Neuronal stem cell (in vitro differentiated cells): Measurements from ENCODE around the gene SHANK3.
A peak's percentile ranks its signal among the peaks of the same experiment; 100 is the strongest.

Source experiments
- DNase-seq: peaks from one replicate; pipeline ENCODE4 v3.0.0-alpha.2; 2013; ENCODE audit warnings: low spot score
- H2AFZ ChIP-seq: one replicate; pipeline ENCODE4 v1.6.1; 2013; ENCODE audit warnings: mild to moderate bottlenecking, low read length, inconsistent platforms
- H2AK5ac ChIP-seq: 2 replicates; pipeline ENCODE4 v1.6.1; 2013; ENCODE audit warnings: low read depth, mild to moderate bottlenecking, inconsistent platforms, low read length, moderate library complexity, mixed read lengths
- H2BK120ac ChIP-seq: 2 replicates; pipeline ENCODE4 v1.6.1; 2013; ENCODE audit warnings: low read depth, mild to moderate bottlenecking, inconsistent platforms, low read length, moderate library complexity, mixed read lengths
- H2BK12ac ChIP-seq: one replicate; pipeline ENCODE4 v1.6.1; 2013; ENCODE audit warnings: low read length, inconsistent platforms
- H2BK15ac ChIP-seq: 2 replicates; pipeline ENCODE4 v1.6.1; 2013; ENCODE audit warnings: mild to moderate bottlenecking, low read length, inconsistent platforms, mixed read lengths
- H2BK5ac ChIP-seq: one replicate; pipeline ENCODE4 v1.6.1; 2013; ENCODE audit warnings: inconsistent platforms, mild to moderate bottlenecking, low read length, moderate library complexity
- H3K14ac ChIP-seq: one replicate; pipeline ENCODE4 v1.6.1; 2013; ENCODE audit warnings: low read length, inconsistent platforms
- H3K18ac ChIP-seq: 2 replicates; pipeline ENCODE4 v1.6.1; 2013; ENCODE audit warnings: low read length, inconsistent platforms
- H3K23ac ChIP-seq: 2 replicates; pipeline ENCODE4 v1.6.1; 2013; ENCODE audit warnings: low read depth, mild to moderate bottlenecking, mixed read lengths, low read length, inconsistent platforms; ENCODE audit not compliant: poor library complexity
- H3K27ac ChIP-seq: replicated peaks from 3 replicates; pipeline ENCODE4 v1.5.1; 2013; ENCODE audit warnings: low read length, inconsistent platforms
- H3K27me3 ChIP-seq, 3 experiments: 2 replicates each; pipeline ENCODE4 v1.6.1; 2013; ENCODE audit warnings: low read length in 3 of 3, mild to moderate bottlenecking in 2 of 3, inconsistent platforms in 1 of 3, low read depth in 1 of 3, mixed read lengths in 1 of 3, moderate library complexity in 1 of 3; ENCODE audit not compliant: control insufficient read depth in 3 of 3, insufficient read depth in 3 of 3
- H3K36me3 ChIP-seq, 2 donors: replicated peaks in 1 of 2; 2 replicates each; pipeline ENCODE4 v1.6.1; 2013; ENCODE audit warnings: low read length in 2 of 2; ENCODE audit not compliant: control insufficient read depth in 2 of 2, insufficient read depth in 2 of 2
- H3K4ac ChIP-seq: 2 replicates; pipeline ENCODE4 v1.6.1; 2013; ENCODE audit warnings: inconsistent platforms, mild to moderate bottlenecking, low read length, moderate library complexity
- H3K4me1 ChIP-seq, 2 donors: 1 replicate in 1 of 2; 2 replicates in 1 of 2; pipeline ENCODE4 v1.6.1; 2013; ENCODE audit warnings: low read length in 2 of 2, low read depth in 1 of 2; ENCODE audit not compliant: control insufficient read depth in 2 of 2, insufficient read depth in 1 of 2
- H3K4me2 ChIP-seq: one replicate; pipeline ENCODE4 v1.6.1; 2013; ENCODE audit warnings: mild to moderate bottlenecking, low read length, inconsistent platforms; ENCODE audit not compliant: insufficient read depth, poor library complexity, severe bottlenecking
- H3K4me3 ChIP-seq, 2 donors: 2 replicates each; pipeline ENCODE4 v1.5.1; 2013; ENCODE audit warnings: low read length in 2 of 2, mild to moderate bottlenecking in 2 of 2, inconsistent platforms in 1 of 2, moderate library complexity in 1 of 2
- H3K79me1 ChIP-seq: one replicate; pipeline ENCODE4 v1.6.1; 2013; ENCODE audit warnings: low read depth, mild to moderate bottlenecking, inconsistent platforms, low read length, moderate library complexity
- H3K9ac ChIP-seq: one replicate; pipeline ENCODE4 v1.6.1; 2013; ENCODE audit warnings: mild to moderate bottlenecking, low read depth, low read length, inconsistent platforms; ENCODE audit not compliant: poor library complexity
- H3K9me3 ChIP-seq, 2 donors: replicated peaks in 1 of 2; 2 replicates each; pipeline versions ENCODE3 to v1.6.1; 2013; ENCODE audit warnings: low read length in 2 of 2, mild to moderate bottlenecking in 2 of 2, inconsistent platforms in 1 of 2, low read depth in 1 of 2, mixed read lengths in 1 of 2, moderate library complexity in 1 of 2; ENCODE audit not compliant: control insufficient read depth in 2 of 2, insufficient read depth in 1 of 2
- H4K8ac ChIP-seq: one replicate; pipeline ENCODE4 v1.6.1; 2013; ENCODE audit warnings: low read depth, mild to moderate bottlenecking, inconsistent platforms, low read length, moderate library complexity
- H4K91ac ChIP-seq: one replicate; pipeline ENCODE4 v1.6.1; 2013; ENCODE audit warnings: low read length, low read depth, mild to moderate bottlenecking, inconsistent platforms; ENCODE audit not compliant: poor library complexity
- WGBS, 2 donors: extraction: QIAGEN DNeasy Blood & Tissue Kit; methylation state at CpG; one replicate each; pipeline ENCODE4 v1.1.7; 2013; ENCODE audit warnings: missing lambda C conversion rate in 2 of 2, mixed read lengths in 1 of 2; ENCODE audit not compliant: insufficient read length in 2 of 2, insufficient replicate concordance in 1 of 2; ENCODE audit errors: extremely low coverage in 2 of 2; 5-methylcytosine and 5-hydroxymethylcytosine counted together

The SHANK3 gene

GRCh38 chr22:50691521-50691920 lies 18.9 kb downstream of the SHANK3 start:
- no peak overlapping the region for H2BK5ac ChIP-seq
- no peak overlapping the region for H3K4me2 ChIP-seq
- H2AFZ ChIP-seq, result no peak overlapping the region
- no peak overlapping the region for H3K4ac ChIP-seq
- H3K27ac ChIP-seq, result no peak overlapping the region
- H3K9me3 ChIP-seq, result peaks cover 0 to 6% of the 10 kb centered on the region in 2 donors
- H3K23ac ChIP-seq, result no peak overlapping the region
- H3K4me1 ChIP-seq, result peaks cover 4 to 5% of the 10 kb centered on the region in 2 donors
- H2BK12ac ChIP-seq, result no peak overlapping the region
- DNase-seq, result no peak
- H3K27me3 ChIP-seq, result no peaks in the 10 kb centered on the region
- no peak overlapping the region for H4K8ac ChIP-seq
- peaks cover 2% of the 10 kb centered on the region for H3K79me1 ChIP-seq
- H3K4me3 ChIP-seq, result no peak overlapping the region
- no peak overlapping the region for H2BK15ac ChIP-seq
- H4K91ac ChIP-seq, result no peak overlapping the region
- H3K18ac ChIP-seq, result no peak overlapping the region
- H3K14ac ChIP-seq, result no peak overlapping the region
- no CpG with 5 or more reads among the region's 2 CpGs for WGBS, 2 donors
- H2AK5ac ChIP-seq, result no peak overlapping the region
- H3K36me3 ChIP-seq, result peaks cover 4 to 19% of the 10 kb centered on the region in 2 donors
- no peak overlapping the region for H2BK120ac ChIP-seq
- no peak overlapping the region for H3K9ac ChIP-seq

- H3K36me3 ChIP-seq, result peaks cover 1 to 12% of the 10 kb centered on the region in 2 donors
- H2BK12ac ChIP-seq, result no peak overlapping the region
- H4K91ac ChIP-seq, result no peak overlapping the region
- peaks cover 0 to 6% of the 10 kb centered on the region in 2 donors for H3K9me3 ChIP-seq
- H3K14ac ChIP-seq, result no peak overlapping the region
- no peak overlapping the region for H2AFZ ChIP-seq
- H3K27ac ChIP-seq, result no peak overlapping the region
- H2BK5ac ChIP-seq, result no peak overlapping the region
- H3K9ac ChIP-seq, result no peak overlapping the region
- H3K23ac ChIP-seq, result no peak overlapping the region
- no peak overlapping the region for H3K4ac ChIP-seq
- no peak overlapping the region for H2AK5ac ChIP-seq
- WGBS, 2 donors, result no CpG with 5 or more reads among the region's 6 CpGs
- no peak for DNase-seq
- H3K27me3 ChIP-seq, result peaks cover 0 to 3% (median 0%) of the 10 kb centered on the region in 3 experiments
- H3K18ac ChIP-seq, result no peak overlapping the region
- no peak overlapping the region for H2BK15ac ChIP-seq
- peaks cover 10 to 12% of the 10 kb centered on the region in 2 donors for H3K4me1 ChIP-seq
- no peak overlapping the region for H3K4me3 ChIP-seq
- H4K8ac ChIP-seq, result no peak overlapping the region
- no peak overlapping the region for H2BK120ac ChIP-seq
- H3K79me1 ChIP-seq, result peaks cover 1% of the 10 kb centered on the region
- H3K4me2 ChIP-seq, result no peak overlapping the region
Measured at GRCh38 chr22:50693462-50693861, 20.8 kb downstream of the SHANK3 start.

- no peak overlapping the region for H2BK12ac ChIP-seq
- H3K14ac ChIP-seq, result no peak overlapping the region
- H4K91ac ChIP-seq, result no peak overlapping the region
- no peak overlapping the region for H3K23ac ChIP-seq
- no peak for DNase-seq
- H3K4me1 ChIP-seq, result peaks cover 12 to 16% of the 10 kb centered on the region in 2 donors
- H3K18ac ChIP-seq, result no peak overlapping the region
- WGBS, 2 donors, result no CpG with 5 or more reads among the region's 3 CpGs
- no peak overlapping the region for H3K4ac ChIP-seq
- peaks cover 0 to 6% of the 10 kb centered on the region in 2 donors for H3K9me3 ChIP-seq
- H3K79me1 ChIP-seq, result peaks cover 1% of the 10 kb centered on the region
- peaks cover 0 to 3% (median 0%) of the 10 kb centered on the region in 3 experiments for H3K27me3 ChIP-seq
- H3K4me2 ChIP-seq, result no peak overlapping the region
- H3K36me3 ChIP-seq, result peaks cover 5 to 12% of the 10 kb centered on the region in 2 donors
- no peak overlapping the region for H2AFZ ChIP-seq
- no peak overlapping the region for H2BK15ac ChIP-seq
- H3K9ac ChIP-seq, result no peak overlapping the region
- H3K4me3 ChIP-seq, result no peak overlapping the region
- no peak overlapping the region for H4K8ac ChIP-seq
- H2BK120ac ChIP-seq, result no peak overlapping the region
- no peak overlapping the region for H2BK5ac ChIP-seq
- H3K27ac ChIP-seq, result no peak overlapping the region
- H2AK5ac ChIP-seq, result no peak overlapping the region
Measured at GRCh38 chr22:50694099-50694605, 21.5 kb downstream of the SHANK3 start.

GRCh38 chr22:50694766-50695420 lies 22.3 kb downstream of the SHANK3 start:
- no peak overlapping the region for H3K27ac ChIP-seq

More at GRCh38 chr22:50694766-50695420, 22.3 kb downstream of the SHANK3 start:
- H2BK15ac ChIP-seq, result no peak overlapping the region
- H3K4me2 ChIP-seq, result no peak overlapping the region
- peak overlapping the region in 1 of 2 donors; percentile 22 for H3K4me3 ChIP-seq
- peak overlapping the region; percentile 15 for H3K18ac ChIP-seq
- no peak overlapping the region for H2AFZ ChIP-seq
- H3K9me3 ChIP-seq, result peaks cover 0 to under 1% of the 10 kb centered on the region in 2 donors
- no peak overlapping the region for H3K23ac ChIP-seq
- peaks cover 0 to 3% (median 0%) of the 10 kb centered on the region in 3 experiments for H3K27me3 ChIP-seq
- H3K9ac ChIP-seq, result no peak overlapping the region
- H4K8ac ChIP-seq, result no peak overlapping the region
- H2AK5ac ChIP-seq, result peak overlapping the region; percentile 29
- H4K91ac ChIP-seq, result no peak overlapping the region
- peaks cover 15 to 16% of the 10 kb centered on the region in 2 donors for H3K4me1 ChIP-seq
- no CpG with 5 or more reads among the region's 18 CpGs for WGBS, 2 donors
- no peak for DNase-seq
- no peak overlapping the region for H2BK12ac ChIP-seq
- H2BK120ac ChIP-seq, result no peak overlapping the region
- H2BK5ac ChIP-seq, result no peak overlapping the region
- H3K4ac ChIP-seq, result no peak overlapping the region
- H3K79me1 ChIP-seq, result peaks cover 1% of the 10 kb centered on the region
- no peak overlapping the region for H3K14ac ChIP-seq
- H3K36me3 ChIP-seq, result peaks cover 7 to 14% of the 10 kb centered on the region in 2 donors
